Suprapubic skin (tissue), 4 donors: Measurements from ENCODE around the gene ATXN10. TPM values are rescaled to one million over a fixed set of nuclear protein-coding genes. Genes with fewer than 3 reads are reported as not detected.
A peak's percentile ranks its signal among the peaks of the same experiment; 100 is the strongest.

ENCODE experiments used
- DNase-seq, 2 donors: peaks; one replicate each; pipeline ENCODE4 v3.0.0-alpha.2; 2019; ENCODE audit warnings: low spot score in 2 of 2
- H3K27ac ChIP-seq: fragments of 200-600 bp; sonication (generic); one replicate; pipeline ENCODE4 v1.5.1; 2019
- H3K27me3 ChIP-seq: fragments of 200-600 bp; sonication (generic); one replicate; pipeline ENCODE4 v1.5.1; 2019
- H3K36me3 ChIP-seq: fragments of 200-600 bp; sonication (generic); one replicate; pipeline ENCODE4 v1.5.1; 2019
- H3K4me1 ChIP-seq: fragments of 200-600 bp; sonication (generic); one replicate; pipeline ENCODE4 v1.5.1; 2019
- H3K4me3 ChIP-seq: fragments of 200-600 bp; sonication (generic); one replicate; pipeline ENCODE4 v1.5.1; 2019; ENCODE audit warnings: mild to moderate bottlenecking
- H3K9me3 ChIP-seq: fragments of 200-600 bp; sonication (generic); one replicate; pipeline ENCODE4 v1.5.1; 2019
- CTCF ChIP-seq, 2 donors: fragments of 200-600 bp in 1 of 2; fragments of 450-650 bp in 1 of 2; sonication (generic) in 1 of 2; IDR thresholded peaks; one replicate each; pipeline ENCODE4 v1.5.1; 2016 to 2019; ENCODE audit warnings: antibody characterized with exemption in 2 of 2, mild to moderate bottlenecking in 1 of 2, moderate library complexity in 1 of 2
- EP300 ChIP-seq: sonication (generic); formaldehyde crosslinking; IDR thresholded peaks from one replicate; pipeline ENCODE4 v1.6.1; 2017; ENCODE audit warnings: antibody characterized with exemption
- POLR2A ChIP-seq, 2 donors: fragments of 450-650 bp; IDR thresholded peaks; one replicate each; pipeline ENCODE4 v1.6.1; 2017; ENCODE audit warnings: antibody characterized with exemption in 2 of 2, mild to moderate bottlenecking in 2 of 2, moderate library complexity in 2 of 2
- POLR2AphosphoS5 ChIP-seq, 3 donors: sonication (generic); formaldehyde crosslinking; IDR thresholded peaks; one replicate each; pipeline ENCODE4 v1.6.1; 2017; ENCODE audit warnings: antibody characterized with exemption in 3 of 3
- WGBS: methylation state at CpG from one replicate; pipeline ENCODE4 v1.1.5; 2018; 5-methylcytosine and 5-hydroxymethylcytosine counted together
- total RNA-seq, 4 donors: library from RNA; depleted of rRNA; stranded (reverse); fragments of >200 nt; gene quantifications; one replicate each; pipeline ENCODE4 v1.1.0, GENCODE V29; 2016

Gene ATXN10
- total RNA-seq, 4 donors from 2014 or later = 63.2 to 79.0 (median 68.8) TPM

GRCh38 chr22:45738206-45738605, 66.6 kb downstream of the ATXN10 start:
- Histone ChIP-seq H3K4me1 (peaks cover 7% of the 10 kb centered on the region), H3K36me3 (peaks cover 68% of the 10 kb centered on the region), H3K27ac (no peak overlapping the region), H3K27me3 (no peaks in the 10 kb centered on the region), H3K9me3 (no peaks in the 10 kb centered on the region), H3K4me3 (no peak overlapping the region)
- 83% methylated on average over 1 of the region's 1 CpG for WGBS
- TF ChIP-seq CTCF (IDR thresholded peaks at IDR 0.05) (no peak), POLR2AphosphoS5 (IDR thresholded peaks at IDR 0.05) (no peak), POLR2A (IDR thresholded peaks at IDR 0.05) (no peak), EP300 (no peak)
- no peak for DNase-seq

GRCh38 chr22:45740236-45740635, 68.6 kb downstream of the ATXN10 start:
- 97% methylated on average over 3 of the region's 3 CpGs for WGBS

GRCh38 chr22:45742866-45743450, 71.3 kb downstream of the ATXN10 start:
- no peak for DNase-seq
- TF ChIP-seq CTCF (IDR thresholded peaks at IDR 0.05) (no peak), POLR2A (IDR thresholded peaks at IDR 0.05) (no peak), POLR2AphosphoS5 (IDR thresholded peaks at IDR 0.05) (no peak), EP300 (no peak)
- Histone ChIP-seq H3K27me3 (no peaks in the 10 kb centered on the region), H3K27ac (peak overlapping the region; percentile 22), H3K36me3 (peaks cover 58% of the 10 kb centered on the region), H3K9me3 (no peaks in the 10 kb centered on the region), H3K4me3 (no peak overlapping the region), H3K4me1 (peaks cover 13% of the 10 kb centered on the region)
- 71% methylated on average over 8 of the region's 8 CpGs for WGBS

More at GRCh38 chr22:45740236-45740635, 68.6 kb downstream of the ATXN10 start:
- H3K27me3 ChIP-seq = no peaks in the 10 kb centered on the region
- peaks cover 69% of the 10 kb centered on the region for H3K36me3 ChIP-seq
- DNase-seq = no peak
- H3K4me1 ChIP-seq = peaks cover 13% of the 10 kb centered on the region
- no peak for TF ChIP-seq CTCF (IDR thresholded peaks at IDR 0.05)
- no peak overlapping the region for H3K27ac ChIP-seq
- H3K9me3 ChIP-seq = no peaks in the 10 kb centered on the region
- no peak overlapping the region for H3K4me3 ChIP-seq

- Histone ChIP-seq H3K4me3 (no peak overlapping the region), H3K4me1 (peaks cover 13% of the 10 kb centered on the region), H3K27ac (no peak overlapping the region), H3K36me3 (peaks cover 56% of the 10 kb centered on the region), H3K9me3 (no peaks in the 10 kb centered on the region), H3K27me3 (no peaks in the 10 kb centered on the region)
- 86% methylated on average over 1 of the region's 1 CpG for WGBS
- TF ChIP-seq EP300 = no peak
- no peak for TF ChIP-seq POLR2A (IDR thresholded peaks at IDR 0.05)
- no peak for TF ChIP-seq POLR2AphosphoS5 (IDR thresholded peaks at IDR 0.05)
- no peak for TF ChIP-seq CTCF (IDR thresholded peaks at IDR 0.05)
- no peak for DNase-seq
Observed at GRCh38 chr22:45743687-45744086, 72.1 kb downstream of the ATXN10 start.

GRCh38 chr22:45744442-45744841, 72.8 kb downstream of the ATXN10 start:
- 93% methylated on average over 5 of the region's 5 CpGs for WGBS

More at GRCh38 chr22:45744442-45744841, 72.8 kb downstream of the ATXN10 start:
- H3K36me3 ChIP-seq = peaks cover 48% of the 10 kb centered on the region
- H3K4me3 ChIP-seq = no peak overlapping the region
- no peak overlapping the region for H3K27ac ChIP-seq
- no peaks in the 10 kb centered on the region for H3K9me3 ChIP-seq
- H3K27me3 ChIP-seq = no peaks in the 10 kb centered on the region
- no peak for DNase-seq
- peaks cover 13% of the 10 kb centered on the region for H3K4me1 ChIP-seq
- TF ChIP-seq EP300 (no peak), CTCF (IDR thresholded peaks at IDR 0.05) (no peak), POLR2A (IDR thresholded peaks at IDR 0.05) (no peak), POLR2AphosphoS5 (IDR thresholded peaks at IDR 0.05) (no peak)
